HepG2 (cell line): ENCODE results near the gene TBL3.

Source experiments
- KLF13 ChIP-seq: sonication (generic); formaldehyde crosslinking; IDR thresholded peaks from 2 replicates; pipeline ENCODE4 v1.4.0; 2020; ENCODE audit warnings: mild to moderate bottlenecking, missing genetic modification reagents
- YY1 ChIP-seq: IDR thresholded peaks from 2 replicates; pipeline ENCODE4 v1.6.1; 2011; ENCODE audit warnings: low read length, low read depth, moderate library complexity, mild to moderate bottlenecking; ENCODE audit not compliant: insufficient read depth, insufficient replicate concordance
- TF ChIP-seq, protein P1 (sequence below): sonication (generic); formaldehyde crosslinking; IDR thresholded peaks from 2 replicates; pipeline ENCODE4 v1.5.1; 2020; ENCODE audit warnings: mild to moderate bottlenecking, missing genetic modification reagents, borderline replicate concordance

DNA sequence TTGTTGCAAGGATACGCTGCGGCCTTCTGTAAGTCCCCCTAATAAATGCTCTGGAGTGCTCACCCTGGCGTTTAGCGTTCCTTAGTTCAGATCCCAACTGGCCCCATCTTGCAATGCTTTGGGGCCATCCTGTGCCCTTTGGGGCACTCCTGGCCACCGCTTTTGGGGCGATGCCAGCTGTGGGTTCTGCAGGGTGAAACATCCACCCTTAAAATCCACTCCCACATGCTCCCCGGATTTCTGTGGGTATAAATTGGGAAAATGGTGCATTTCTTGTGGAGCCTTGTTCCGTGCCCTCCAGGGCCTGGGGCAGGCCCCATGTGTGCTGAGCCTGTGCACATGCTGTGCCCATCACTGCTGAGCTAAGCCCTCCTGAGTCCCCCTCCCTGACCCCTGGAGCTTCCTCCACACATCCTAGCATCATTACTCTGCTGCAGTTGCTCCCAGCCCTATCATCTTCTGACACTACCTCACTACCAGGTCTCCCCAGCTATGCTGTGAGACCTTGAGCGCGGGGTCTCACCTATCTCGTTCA, 34.8 kb upstream of the TBL3 start:
- TF ChIP-seq KLF13 (CRISPR knock-in tag) (no peak), YY1 (no peak)
- TF ChIP-seq, protein P1, sequence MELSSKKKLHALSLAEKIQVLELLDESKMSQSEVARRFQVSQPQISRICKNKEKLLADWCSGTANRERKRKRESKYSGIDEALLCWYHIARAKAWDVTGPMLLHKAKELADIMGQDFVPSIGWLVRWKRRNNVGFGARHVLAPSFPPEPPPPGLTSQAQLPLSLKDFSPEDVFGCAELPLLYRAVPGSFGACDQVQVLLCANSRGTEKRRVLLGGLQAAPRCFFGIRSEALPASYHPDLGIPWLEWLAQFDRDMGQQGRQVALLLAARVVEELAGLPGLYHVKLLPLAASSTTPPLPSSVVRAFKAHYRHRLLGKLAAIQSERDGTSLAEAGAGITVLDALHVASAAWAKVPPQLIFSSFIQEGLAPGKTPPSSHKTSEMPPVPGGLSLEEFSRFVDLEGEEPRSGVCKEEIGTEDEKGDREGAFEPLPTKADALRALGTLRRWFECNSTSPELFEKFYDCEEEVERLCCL = no peak
